Stimulated activated naive CD4-positive, alpha-beta T cell treated with Interleukin-2 at 50 U/mL for 16 hours (primary cell): Measurements from ENCODE around the gene STK10.
A peak's percentile ranks its signal among the peaks of the same experiment; 100 is the strongest.
"Not testable (repeated sequence)": the region's sequence is repeated elsewhere in the genome, so short reads cannot be mapped to it uniquely, and the experiment has no call there.

Source experiments
- DNase-seq: peaks from one replicate; lab custom pipeline; 2025; lab: John Stamatoyannopoulos, UW

STK10 gene

DNA sequence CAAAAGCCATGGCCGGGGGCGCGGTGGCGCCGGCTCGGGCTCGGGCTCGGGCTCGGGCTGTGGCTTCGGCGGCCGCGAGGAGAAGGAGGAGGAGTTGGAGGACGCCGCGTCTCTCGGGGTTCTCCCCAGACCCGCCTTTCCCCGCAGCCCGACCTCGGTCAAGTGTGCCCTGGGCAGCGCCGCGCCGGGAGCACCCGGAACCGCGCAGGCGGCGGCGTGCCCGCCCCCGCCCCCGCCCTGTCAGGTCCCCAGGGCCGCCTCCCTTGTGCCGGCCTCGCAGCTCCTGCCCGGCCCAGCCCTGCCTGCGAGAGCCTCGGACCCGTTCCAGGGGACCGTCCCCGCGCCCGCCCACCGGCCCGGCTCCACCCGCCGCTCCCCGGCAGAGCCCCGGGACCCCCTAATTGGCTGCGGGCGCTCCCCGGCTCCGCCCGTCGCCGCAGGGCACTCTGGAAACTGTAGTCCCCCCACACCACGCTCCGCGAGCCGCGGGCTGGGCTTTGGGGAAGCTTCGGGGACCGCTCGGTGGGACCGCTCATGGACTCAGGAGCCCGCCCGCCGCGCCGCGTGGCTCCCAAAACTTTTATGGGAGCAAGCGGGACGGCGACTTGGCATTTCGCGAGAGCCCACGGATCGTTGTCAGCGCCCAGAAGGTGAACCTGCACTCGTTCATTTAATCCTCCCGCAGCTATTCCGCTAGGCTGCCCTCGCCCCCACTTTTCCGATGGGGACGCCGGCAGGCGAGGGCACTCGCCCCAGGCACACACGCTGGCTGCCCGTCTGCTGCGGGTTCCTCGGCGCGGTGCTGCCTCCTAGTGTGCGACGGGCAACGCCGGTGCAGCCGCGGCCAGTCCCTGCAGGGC is at the start of gene STK10:
STK10 (minus strand) TSS at position 192 of the 860 bp plus-strand sequence; CDS start at position 10, 182 bp downstream.
- DNase-seq: peak; percentile 88

DNA sequence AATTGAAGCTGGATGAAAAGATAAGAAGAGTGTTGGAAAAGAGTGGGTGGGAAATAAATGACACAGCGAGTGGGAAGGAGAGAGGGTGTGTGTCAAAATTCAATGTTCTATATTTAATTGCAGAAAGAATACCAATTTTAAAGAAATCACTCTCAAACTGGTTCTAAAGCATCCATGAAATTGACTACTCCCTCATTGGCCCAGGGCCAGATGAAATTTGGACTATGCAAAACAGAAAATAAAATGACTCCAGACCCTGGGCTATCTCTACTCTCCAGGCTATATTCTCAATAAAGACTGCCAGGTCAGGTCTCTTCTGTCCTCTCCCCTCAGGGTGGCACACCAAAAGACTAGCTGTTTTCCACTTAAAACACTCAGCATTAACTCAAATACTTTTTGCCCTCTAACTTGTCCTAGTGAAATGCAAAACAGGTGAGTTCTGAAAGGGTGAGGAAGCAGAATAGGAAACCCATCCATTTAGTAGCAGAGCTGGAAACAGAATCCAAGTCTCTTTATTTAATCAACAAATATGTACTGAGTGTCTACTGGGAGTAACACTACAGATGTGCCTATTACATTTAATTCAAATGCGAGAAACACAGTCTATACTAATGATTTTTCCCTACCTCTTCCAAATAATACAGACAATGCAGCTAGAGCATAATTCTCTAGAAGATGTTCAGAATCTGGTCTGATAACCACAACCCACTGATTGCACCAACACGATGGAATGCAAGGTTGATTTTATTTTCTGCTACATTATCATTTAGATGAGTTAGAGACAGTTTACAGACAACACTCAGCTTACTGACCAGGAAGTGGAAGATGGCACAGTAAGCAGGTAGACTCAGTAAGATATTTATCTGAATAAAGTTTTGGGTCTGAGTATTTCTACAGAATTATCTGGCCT is 48.1 kb upstream of the STK10 start:
- no peak for DNase-seq

GRCh38 chr5:172235132-172235780 is 47.2 kb upstream of the STK10 start:
- DNase-seq: no peak

DNA sequence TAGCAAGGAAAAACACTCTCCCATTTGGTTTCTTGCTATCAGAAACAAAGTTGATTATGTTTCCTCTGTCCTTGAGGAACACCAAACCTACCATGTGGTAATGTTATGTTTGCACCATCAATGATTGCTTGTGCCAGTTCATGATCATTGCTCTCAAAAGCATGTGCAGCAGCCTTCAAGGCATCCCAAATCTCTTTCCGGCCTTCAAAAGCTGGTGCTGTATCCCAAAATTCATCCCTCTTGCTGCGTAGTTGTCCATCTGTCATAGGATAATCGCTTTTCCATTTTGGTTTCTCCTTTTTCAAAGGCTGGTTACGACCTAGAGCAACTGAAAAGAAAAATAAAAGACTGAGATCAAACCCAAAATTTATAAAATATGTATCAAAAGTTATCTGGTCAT is 46.0 kb upstream of the STK10 start:
- no peak for DNase-seq

DNA sequence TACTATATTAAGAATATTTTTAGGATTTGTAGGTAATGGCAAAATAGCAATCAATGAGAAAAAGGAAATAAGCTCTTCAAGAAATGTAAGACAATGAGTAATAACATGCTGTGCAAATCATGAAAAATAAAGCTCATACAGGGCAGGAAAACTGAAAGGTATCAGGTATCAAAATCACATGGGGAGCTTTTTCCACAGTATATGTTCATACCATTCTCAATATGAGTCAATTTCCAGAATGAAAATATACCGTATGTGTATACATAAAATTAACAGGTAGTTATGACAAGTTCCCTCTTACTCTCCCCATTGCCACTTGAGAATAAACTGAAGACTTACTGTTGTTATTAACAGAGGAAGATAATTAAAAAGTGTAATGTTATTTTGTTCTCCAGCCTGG is 41.9 kb upstream of the STK10 start:
- DNase-seq: no peak

DNA sequence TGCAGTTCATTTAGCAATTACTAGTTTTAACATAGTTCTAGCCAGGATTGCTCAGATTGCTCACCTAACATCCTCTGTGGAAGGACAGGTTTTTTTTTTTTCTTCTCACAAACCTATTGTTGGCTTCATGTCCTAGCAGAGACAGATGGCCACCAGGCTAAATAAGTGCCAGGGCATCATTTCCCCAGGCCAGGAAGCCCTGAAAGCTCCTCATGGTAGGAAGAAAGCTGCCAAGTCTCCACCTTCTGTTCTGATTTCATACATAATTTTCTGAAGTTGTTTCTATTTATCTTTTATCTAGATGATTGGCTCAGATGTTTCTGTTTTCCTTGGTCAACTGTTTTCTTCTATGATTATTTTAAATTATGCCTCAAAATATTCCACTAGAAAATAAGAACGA is 37.0 kb upstream of the STK10 start:
- DNase-seq: no peak

DNA sequence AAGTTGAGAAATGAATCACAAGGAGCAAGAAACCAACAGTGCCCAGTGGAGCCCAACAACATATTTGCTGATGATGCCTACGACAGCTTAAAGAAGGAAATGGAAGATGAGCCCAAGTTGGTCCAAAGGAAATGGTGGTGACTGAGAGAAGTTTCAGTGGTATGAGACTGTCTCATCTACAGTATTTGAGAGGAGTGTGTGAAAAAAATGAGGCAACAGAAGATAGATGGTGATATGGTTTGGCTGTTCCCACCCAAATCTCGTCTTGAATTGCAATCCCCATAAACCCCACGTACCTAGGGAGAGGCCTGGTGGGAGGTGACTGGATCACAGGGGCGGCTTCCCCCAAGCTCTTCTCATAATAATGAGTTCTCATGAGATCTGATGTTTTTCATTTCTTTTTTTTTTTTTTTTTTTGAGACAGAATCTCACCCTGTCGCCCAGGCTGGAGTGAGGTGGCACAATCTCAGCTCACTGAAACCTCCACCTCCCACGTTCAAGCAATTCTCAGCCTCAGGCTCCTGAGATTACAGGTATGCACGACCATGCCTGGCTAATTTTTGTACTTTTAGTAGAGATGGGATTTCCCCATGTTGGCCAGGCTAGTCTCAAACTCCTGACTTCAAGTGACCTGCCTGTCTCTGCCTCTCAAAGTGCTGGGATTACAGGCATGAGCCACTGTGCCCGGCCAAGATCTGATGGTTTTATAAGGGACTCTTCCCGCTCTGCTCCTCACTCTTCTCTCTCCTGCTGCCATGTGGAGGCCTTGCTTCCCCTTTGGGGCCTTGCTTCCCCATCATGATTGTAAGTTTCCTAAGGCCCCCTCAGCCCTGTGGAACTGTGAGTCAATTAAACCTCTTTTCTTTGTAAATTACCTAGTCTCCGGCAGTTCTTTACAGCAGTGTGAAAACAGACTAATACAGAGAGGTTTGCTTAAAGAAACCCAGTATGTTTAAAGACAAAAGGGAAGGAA is 36.2 kb upstream of the STK10 start:
- peak; percentile 65 for DNase-seq

DNA sequence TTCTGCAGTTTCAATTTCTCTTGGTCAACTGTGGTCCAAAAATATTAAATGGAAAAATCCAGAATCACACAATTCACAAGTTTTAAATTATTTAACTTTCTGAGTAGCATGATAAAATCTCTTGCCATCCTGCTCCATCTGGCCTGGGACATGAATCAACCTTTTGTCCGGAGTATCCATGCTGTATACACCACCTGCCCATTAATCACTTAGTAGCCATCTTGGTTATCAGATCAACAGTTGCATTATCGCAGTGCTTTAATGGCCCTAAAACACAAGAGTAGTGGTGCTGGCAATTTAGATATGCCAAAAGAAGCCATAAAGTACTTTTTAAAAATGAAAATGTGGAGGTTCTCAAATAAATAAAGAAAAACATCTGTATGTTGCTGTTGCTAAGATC is 31.3 kb upstream of the STK10 start:
- DNase-seq: no peak

DNA sequence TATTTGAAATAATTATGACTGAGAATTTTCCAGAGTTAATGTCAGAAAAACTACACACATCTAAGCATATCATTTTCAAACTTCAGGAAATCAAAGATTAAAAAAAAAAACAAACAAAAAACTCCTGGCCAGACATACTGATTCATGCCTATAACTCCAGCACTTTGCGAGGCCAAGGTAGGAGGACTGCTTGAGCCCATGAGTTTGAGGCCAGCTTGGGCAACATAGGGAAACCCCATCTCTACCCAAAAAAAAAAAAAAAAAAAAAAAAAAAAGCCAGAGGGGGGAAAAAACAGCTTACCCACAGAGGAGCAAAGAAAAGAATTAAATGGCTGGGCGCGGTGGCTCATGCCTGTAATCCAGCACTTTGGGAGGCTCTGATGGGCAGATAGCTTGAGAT is 28.3 kb upstream of the STK10 start:
- DNase-seq: no peak

DNA sequence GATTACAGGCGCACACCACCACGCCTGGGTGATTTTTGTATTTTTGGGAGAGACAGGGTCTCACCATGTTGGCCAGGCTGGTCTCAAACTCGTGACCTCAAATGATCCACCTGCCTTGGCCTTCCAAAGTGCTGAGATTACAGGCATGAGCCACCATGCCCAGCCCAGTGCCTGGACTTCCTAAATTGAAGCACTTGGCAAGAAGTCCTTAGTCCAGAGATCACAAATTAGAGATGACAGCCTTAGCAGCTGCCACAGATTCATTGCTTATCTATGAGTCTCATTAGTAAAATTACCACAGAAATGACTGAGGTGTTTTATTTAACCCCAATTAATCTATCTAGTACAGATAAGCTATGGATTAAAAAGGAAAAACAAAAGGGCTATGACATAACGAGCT is 25.1 kb upstream of the STK10 start:
- no peak for DNase-seq

DNA sequence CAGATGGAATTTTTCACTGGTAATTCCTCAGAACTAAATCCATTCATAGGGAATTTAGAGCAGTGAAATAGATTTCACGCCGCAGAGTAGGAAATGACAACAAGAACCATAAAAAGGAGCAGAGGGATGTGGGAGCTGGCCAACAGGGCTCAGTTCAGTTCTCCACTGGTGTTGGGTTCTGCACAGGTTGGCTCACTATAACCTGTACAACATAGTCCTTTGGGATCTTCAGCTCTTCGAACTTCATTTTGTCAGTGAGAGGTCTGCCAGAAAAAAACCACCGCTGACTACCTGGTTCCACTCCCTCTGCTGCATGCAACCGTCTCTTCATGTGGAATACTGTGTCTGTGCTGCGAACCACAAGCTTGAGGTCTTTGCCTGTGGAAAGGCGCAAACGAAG is 23.7 kb upstream of the STK10 start:
- DNase-seq: no peak

DNA sequence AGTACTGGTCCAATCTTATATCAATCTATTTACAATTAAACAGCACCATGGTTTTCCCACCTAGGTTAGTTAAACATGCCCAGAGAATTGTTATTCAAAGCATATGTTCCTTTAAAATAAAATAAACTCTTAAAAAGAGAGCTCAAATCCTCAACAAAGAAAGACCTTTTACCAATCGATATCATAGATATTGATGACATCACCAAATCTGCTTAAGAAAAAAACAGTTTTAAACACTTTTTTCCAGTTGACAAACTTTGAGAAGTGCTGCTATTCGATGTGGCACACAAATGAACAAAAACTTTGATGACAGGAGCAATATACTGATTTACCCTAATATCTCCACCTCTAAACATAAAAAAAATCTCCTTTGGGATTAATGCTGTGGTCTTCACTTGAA is 21.7 kb upstream of the STK10 start:
- DNase-seq: no peak

DNA sequence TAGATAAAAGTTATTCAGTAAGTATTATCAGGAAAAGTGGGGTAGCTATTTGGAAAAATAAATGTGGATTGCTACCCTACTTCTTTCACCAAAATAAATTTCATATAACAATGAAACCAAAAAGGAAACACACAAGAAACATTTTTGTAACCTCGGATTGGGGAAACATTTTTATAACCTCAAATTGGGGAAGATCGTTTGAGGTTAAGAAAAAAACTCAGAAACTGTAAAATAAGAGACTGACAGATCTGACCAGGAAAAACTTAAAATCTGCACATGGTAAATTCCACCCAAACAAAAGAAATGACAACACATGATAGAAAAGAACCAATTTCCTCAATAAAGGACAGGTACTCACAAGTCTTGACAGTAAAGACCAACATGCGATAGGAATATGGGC is 19.5 kb upstream of the STK10 start:
- DNase-seq: no peak

GRCh38 chr5:172205984-172206383 is 18.0 kb upstream of the STK10 start:
- DNase-seq: not testable (repeated sequence)

DNA sequence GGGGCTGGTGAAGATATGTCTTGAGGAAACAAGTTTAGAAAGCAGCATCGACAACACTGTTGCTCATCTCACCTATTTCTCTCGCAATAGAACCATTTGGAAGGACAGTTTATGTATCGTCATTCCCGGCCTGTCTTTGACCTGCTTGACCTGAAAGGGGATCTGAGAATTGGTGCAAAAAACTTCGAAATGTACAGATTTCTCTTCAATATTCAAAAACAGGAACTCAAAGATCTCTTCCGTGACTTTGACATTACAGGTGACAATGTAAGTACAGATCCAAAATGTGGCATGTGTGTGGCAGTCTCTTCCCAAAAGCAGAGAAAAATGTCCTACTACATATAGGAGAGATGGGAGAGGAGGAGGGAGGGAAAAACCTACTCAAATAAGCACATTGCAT is 12.5 kb upstream of the STK10 start:
- DNase-seq: no peak

- DNase-seq: no peak
These were observed 11.4 kb upstream of the STK10 start for GRCh38 chr5:172199446-172199845.

GRCh38 chr5:172197775-172198174 is 9.8 kb upstream of the STK10 start:
- DNase-seq: not testable (repeated sequence)

GRCh38 chr5:172194985-172195774 is 7.2 kb upstream of the STK10 start:
- no peak for DNase-seq

GRCh38 chr5:172193872-172194271 is 5.8 kb upstream of the STK10 start, which contains the start of gene EFCAB9:
Gene EFCAB9, plus strand, starts transcription at chr5:172194172. Its CDS starts 1 bp downstream, at chr5:172194173.
- no peak for DNase-seq

DNA sequence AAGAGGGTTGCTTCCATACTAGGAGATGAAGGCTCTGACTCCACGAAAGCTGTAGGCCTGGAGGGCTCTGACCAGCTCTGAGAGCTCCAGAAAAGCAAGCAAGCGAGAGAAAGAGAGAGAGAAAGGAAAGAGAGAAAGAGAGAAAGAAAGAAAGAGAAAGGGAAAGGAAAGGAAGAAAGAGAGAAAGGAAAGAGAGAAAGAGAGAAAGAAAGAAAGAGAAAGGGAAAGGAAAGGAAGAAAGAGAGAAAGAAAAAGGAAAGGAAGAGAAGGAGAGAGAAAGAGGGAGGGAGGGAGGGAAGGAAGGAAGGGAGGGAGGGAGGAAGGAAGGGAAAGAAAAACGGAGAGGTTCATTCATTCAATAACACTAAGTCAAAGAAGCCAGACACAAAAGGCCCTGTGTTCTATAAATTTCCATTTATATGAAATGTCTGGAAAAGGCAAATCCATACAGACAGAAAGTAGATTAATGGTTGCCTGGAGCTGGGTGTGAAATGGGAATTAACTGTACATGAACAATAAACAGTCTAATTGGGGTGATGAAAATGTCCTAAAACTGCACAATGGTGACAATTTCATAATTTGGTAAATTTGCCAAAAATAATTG is 1.8 kb upstream of the STK10 start:
- no peak for DNase-seq
